OCI-LY7 (cell line): ENCODE results near the gene TBC1D1. TPM values are rescaled to one million over a fixed set of nuclear protein-coding genes. Genes with fewer than 3 reads are reported as not detected.

Experiments
- BruUV-seq: library from RNA; stranded (reverse); fragments of 400-500 nt; replicated peaks from 2 replicates; lab custom pipeline; 2021; lab: Mats Ljungman, UMichigan
- CTCF ChIA-PET: fragments of 300-600 bp; sonication (Branson Sonifier 250); formaldehyde crosslinking; loops from one replicate; lab custom pipeline; 2022; ENCODE audit warnings: antibody characterized with exemption; ENCODE audit not compliant: unreplicated experiment; lab: Charles Lee
- POLR2A ChIA-PET: fragments of 300-600 bp; sonication (Branson Sonifier 250); formaldehyde crosslinking; loops from one replicate; lab custom pipeline; 2022; ENCODE audit warnings: antibody characterized with exemption; lab: Charles Lee
- DNase-seq: peaks from one replicate; pipeline ENCODE4 v3.0.0-alpha.2; 2015; ENCODE audit warnings: low spot score
- H2AFZ ChIP-seq: fragments of 200-600 bp; sonication (generic), shearing (Covaris generic); 2 replicates; pipeline ENCODE4 v1.6.1; 2014; ENCODE audit warnings: mild to moderate bottlenecking, antibody characterized with exemption, low read length, moderate library complexity
- H3K27ac ChIP-seq: fragments of 200-600 bp; sonication (generic); 2 replicates; pipeline ENCODE4 v1.5.1; 2014; ENCODE audit warnings: mixed run types, low read depth, mild to moderate bottlenecking, moderate library complexity, low read length, inconsistent platforms; ENCODE audit not compliant: poor library complexity, severe bottlenecking
- H3K36me3 ChIP-seq: fragments of 200-600 bp; sonication (generic); 2 replicates; pipeline ENCODE4 v1.6.1; 2014; ENCODE audit warnings: mild to moderate bottlenecking, antibody characterized with exemption, low read length, moderate library complexity, mixed read lengths; ENCODE audit not compliant: insufficient read depth
- H3K4me1 ChIP-seq: fragments of 200-600 bp; sonication (generic); 2 replicates; pipeline ENCODE4 v1.5.1; 2014; ENCODE audit warnings: mild to moderate bottlenecking, low read length; ENCODE audit not compliant: insufficient read depth, poor library complexity, severe bottlenecking
- H3K4me2 ChIP-seq: fragments of 200-600 bp; sonication (generic); 2 replicates; pipeline ENCODE4 v1.6.1; 2014; ENCODE audit warnings: mild to moderate bottlenecking, low read length
- H3K4me3 ChIP-seq: fragments of 200-600 bp; sonication (generic); 2 replicates; pipeline ENCODE4 v1.5.1; 2014; ENCODE audit warnings: mild to moderate bottlenecking, low read depth, low read length; ENCODE audit not compliant: poor library complexity, severe bottlenecking
- H3K79me2 ChIP-seq: fragments of 200-600 bp; sonication (generic); 2 replicates; pipeline ENCODE4 v1.6.1; 2016; ENCODE audit warnings: low read depth, mild to moderate bottlenecking, low read length, moderate library complexity, mixed read lengths; ENCODE audit not compliant: insufficient read depth
- H3K9me2 ChIP-seq: fragments of 200-600 bp; sonication (generic); 2 replicates; pipeline ENCODE4 v1.6.1; 2016; ENCODE audit warnings: mild to moderate bottlenecking, low read length, mixed read lengths; ENCODE audit not compliant: insufficient read depth
- H3K9me3 ChIP-seq: fragments of 200-600 bp; sonication (generic); 2 replicates; pipeline ENCODE4 v1.6.1; 2014; ENCODE audit warnings: mild to moderate bottlenecking, mixed run types, low read length, mixed read lengths
- H4K20me1 ChIP-seq: fragments of 200-600 bp; sonication (generic); 2 replicates; pipeline ENCODE4 v1.6.1; 2014; ENCODE audit warnings: mild to moderate bottlenecking, antibody characterized with exemption, low read length, moderate library complexity, mixed read lengths; ENCODE audit not compliant: insufficient read depth
- CTCF ChIP-seq: fragments of 200-600 bp; sonication (generic); conservative IDR thresholded peaks from 2 replicates; pipeline ENCODE4 v1.5.1; 2014; ENCODE audit warnings: mild to moderate bottlenecking, antibody characterized with exemption, low read length, moderate library complexity, mixed read lengths
- EZH2phosphoT487 ChIP-seq: fragments of 200-600 bp; sonication (generic); IDR thresholded peaks from 2 replicates; pipeline ENCODE4 v1.6.1; 2018; ENCODE audit warnings: low read depth, borderline replicate concordance, mild to moderate bottlenecking, mixed run types, antibody characterized with exemption, low read length, moderate library complexity, mixed read lengths
- intact Hi-C: fragments of 100-400 bp; cut with micrococcal nuclease; formaldehyde crosslinking; loops from one replicate; pipeline ENCODE4 v1.10.0; 2022; ENCODE audit not compliant: unreplicated experiment
- total RNA-seq, 2 experiments: library from RNA; depleted of rRNA in 1 of 2; stranded (reverse); fragments of >200 nt in 1 of 2; shearing (Covaris generic) in 1 of 2; gene quantifications; 2 replicates each; pipeline ENCODE4 v1.2.3, GENCODE V29; 2014 to 2022

The TBC1D1 gene
- total RNA-seq, 2 experiments from 2014 or later: 539 to 545 TPM

GRCh38 chr4:38107818-38108217, 216.9 kb downstream of the TBC1D1 start:
- no peak for DNase-seq
- H3K9me3 ChIP-seq: no peaks in the 10 kb centered on the region
- H3K9me2 ChIP-seq: no peaks in the 10 kb centered on the region
- POLR2A ChIA-PET: no interaction called here
- H2AFZ ChIP-seq: no peak overlapping the region
- TF ChIP-seq CTCF (no peak), EZH2phosphoT487 (no peak)
- no peak overlapping the region for H3K4me3 ChIP-seq
- H3K4me1 ChIP-seq: no peaks in the 10 kb centered on the region
- H3K4me2 ChIP-seq: no peak overlapping the region
- intact Hi-C loops: no loop called here
- H4K20me1 ChIP-seq: no peaks in the 10 kb centered on the region
- H3K27ac ChIP-seq: no peak overlapping the region
- no TSS peak for BruUV-seq
- peaks cover 93% of the 10 kb centered on the region for H3K36me3 ChIP-seq
- H3K79me2 ChIP-seq: no peaks in the 10 kb centered on the region
- CTCF ChIA-PET: no interaction called here

GRCh38 chr4:38109370-38109769, 218.5 kb downstream of the TBC1D1 start:
- CTCF ChIA-PET: no interaction called here
- H3K36me3 ChIP-seq: peaks cover 96% of the 10 kb centered on the region
- POLR2A ChIA-PET: no interaction called here

GRCh38 chr4:38109896-38110295, 219.0 kb downstream of the TBC1D1 start:
- intact Hi-C loops: no loop called here
- no peak overlapping the region for H3K4me3 ChIP-seq
- H3K4me2 ChIP-seq: no peak overlapping the region
- no peaks in the 10 kb centered on the region for H4K20me1 ChIP-seq
- H3K4me1 ChIP-seq: no peaks in the 10 kb centered on the region
- H3K9me2 ChIP-seq: no peaks in the 10 kb centered on the region
- no peak overlapping the region for H3K27ac ChIP-seq
- H2AFZ ChIP-seq: no peak overlapping the region
- TF ChIP-seq EZH2phosphoT487 (no peak), CTCF (no peak)
- H3K9me3 ChIP-seq: no peaks in the 10 kb centered on the region
- no peak for DNase-seq
- POLR2A ChIA-PET: no interaction called here
- CTCF ChIA-PET: no interaction called here
- peaks cover 98% of the 10 kb centered on the region for H3K36me3 ChIP-seq
- BruUV-seq: no TSS peak
- H3K79me2 ChIP-seq: no peaks in the 10 kb centered on the region

More at GRCh38 chr4:38109370-38109769, 218.5 kb downstream of the TBC1D1 start:
- Histone ChIP-seq H3K4me3 (no peak overlapping the region), H3K79me2 (no peaks in the 10 kb centered on the region), H3K9me2 (no peaks in the 10 kb centered on the region), H4K20me1 (no peaks in the 10 kb centered on the region), H2AFZ (no peak overlapping the region), H3K27ac (no peak overlapping the region), H3K4me1 (no peaks in the 10 kb centered on the region), H3K4me2 (no peak overlapping the region), H3K9me3 (no peaks in the 10 kb centered on the region)
- intact Hi-C loops: no loop called here
- BruUV-seq: no TSS peak
- no peak for DNase-seq
- no peak for TF ChIP-seq CTCF
- no peak for TF ChIP-seq EZH2phosphoT487
